OCI-M2 (cell line): Measurements from ENCODE around the gene COL4A6.

ENCODE experiments used
- DNase-seq: peaks from one replicate; lab custom pipeline; 2025; ENCODE audit not compliant: unreplicated experiment; lab: John Stamatoyannopoulos, UW

Gene COL4A6

DNA sequence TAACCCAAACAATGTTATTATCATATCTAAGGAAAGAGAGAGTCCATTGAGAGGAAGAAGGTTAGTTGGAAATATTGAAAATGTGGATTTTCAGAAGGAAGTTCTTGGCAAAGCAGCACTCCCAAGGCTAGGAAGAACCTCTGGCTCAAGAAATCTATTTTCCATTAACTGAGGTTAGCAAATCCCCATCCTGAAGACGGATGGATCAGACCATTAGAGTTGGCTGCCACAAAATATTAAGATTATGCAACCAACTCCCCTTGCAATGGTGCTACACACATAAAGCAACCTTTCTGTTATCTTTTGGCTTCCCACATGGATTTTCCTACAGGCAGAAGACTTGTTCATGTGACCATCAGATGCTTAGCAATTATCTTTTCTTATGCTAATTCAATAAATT lies 96.3 kb downstream of the COL4A6 start:
- no peak for DNase-seq

DNA sequence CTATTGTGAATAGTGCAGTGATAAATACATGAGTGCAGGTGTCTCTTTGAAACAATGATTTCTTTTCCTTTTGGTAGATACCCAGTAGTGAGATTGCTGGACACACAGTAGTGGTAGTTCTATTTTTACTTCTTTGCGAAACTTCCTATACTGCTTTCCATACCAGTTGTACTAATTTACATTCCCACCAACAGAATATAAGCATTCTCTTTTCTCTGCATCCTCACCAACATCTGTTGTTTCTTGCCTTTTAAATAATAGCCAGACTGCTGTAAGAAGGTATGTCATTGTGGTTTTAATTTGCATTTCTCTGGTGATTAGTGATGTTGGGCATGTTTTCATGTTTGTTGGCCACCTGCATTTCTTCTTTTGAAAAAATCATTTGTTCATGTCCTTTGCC lies 105.9 kb downstream of the COL4A6 start:
- no peak for DNase-seq

DNA sequence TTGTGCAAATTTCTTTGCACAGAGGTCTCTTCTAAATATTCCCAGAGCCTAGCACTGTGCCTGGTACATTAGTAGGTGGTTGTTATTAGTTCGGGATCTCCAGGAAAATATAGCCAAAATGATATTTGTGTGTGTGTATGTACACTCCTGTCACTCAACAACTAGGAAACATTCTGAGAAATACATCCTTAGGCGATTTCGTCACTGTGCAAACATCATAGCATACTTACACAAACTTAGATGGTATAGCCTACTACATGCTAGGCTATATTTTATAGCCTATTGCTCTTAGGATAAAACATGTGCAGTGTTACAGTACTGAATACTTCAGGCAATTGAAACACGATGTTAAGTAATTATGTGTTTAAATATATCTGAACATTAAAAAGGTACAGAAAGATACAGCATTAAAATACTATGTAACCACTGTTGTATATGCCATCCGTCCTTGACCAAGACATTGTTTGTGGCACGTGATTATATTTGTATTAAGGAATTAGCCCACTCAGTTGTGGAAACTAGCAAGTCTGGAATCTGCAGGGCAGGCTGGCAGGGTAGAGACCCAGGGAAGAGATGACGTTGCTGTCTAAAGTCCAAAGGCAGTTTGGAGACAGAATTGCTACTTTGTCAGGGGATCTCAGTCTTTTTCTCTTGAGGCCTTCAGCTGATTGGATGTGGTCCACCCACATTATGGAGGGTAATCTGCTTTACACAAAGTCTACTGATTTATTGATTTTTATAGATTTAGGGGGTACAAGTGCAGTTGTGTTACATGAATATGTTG lies 106.9 kb downstream of the COL4A6 start:
- DNase-seq, result no peak

DNA sequence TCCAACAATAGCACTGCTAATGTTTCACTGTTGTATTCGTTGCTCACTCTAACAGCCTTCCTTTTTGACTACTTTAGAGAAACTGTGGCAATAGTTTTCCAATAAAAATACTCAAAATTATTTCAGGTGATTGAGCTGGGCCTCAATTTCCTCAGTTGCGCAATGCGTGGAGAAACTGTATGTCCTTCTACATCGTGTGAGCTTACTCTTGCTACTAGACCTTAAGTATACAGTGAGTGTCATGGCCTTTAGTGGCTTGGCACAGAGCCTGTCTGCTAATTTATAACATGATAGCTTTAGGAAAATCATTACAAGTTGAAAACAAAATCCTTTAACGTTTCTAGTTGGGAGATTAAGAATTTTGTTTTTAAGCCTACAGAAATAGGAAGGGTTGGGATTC lies 114.5 kb downstream of the COL4A6 start:
- no peak for DNase-seq

DNA sequence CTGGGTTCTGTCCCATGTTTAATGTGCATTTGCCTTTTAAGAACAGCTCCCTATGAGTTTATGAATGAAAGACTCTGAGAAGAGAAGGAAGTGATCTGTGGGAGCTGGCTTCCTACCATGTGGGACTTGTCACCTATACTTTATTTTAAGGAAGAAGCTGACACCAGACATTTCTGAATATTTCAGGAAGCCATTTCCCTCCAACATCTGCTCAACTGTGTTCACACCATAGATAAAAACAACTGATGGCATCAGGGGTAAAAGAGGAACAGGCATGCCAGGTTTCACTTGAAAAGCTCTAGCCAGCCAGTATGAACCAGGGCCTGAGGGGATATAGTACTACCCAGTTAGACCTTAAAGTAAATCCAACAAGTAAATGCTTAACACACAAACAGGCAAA lies 116.0 kb downstream of the COL4A6 start:
- no peak for DNase-seq

DNA sequence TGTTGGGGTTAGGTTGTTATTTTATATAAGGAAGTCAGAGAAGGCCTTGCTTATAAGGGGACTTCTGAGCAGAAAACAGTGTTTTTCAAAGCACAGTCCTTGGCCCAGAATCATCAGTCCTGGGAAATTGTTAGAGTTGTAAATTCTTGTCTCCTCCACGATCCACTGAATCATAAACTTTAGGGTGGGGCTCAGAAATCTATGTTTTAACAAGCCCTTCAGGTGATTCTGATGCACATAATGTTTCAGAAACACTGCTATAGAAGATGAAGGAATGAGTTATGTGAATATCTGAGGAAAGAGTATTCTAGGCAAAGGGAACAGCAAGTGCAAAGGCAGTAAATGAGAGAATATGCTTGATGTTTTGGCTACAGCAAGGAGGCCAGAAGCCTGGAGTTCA lies 121.8 kb downstream of the COL4A6 start:
- DNase-seq, result no peak

DNA sequence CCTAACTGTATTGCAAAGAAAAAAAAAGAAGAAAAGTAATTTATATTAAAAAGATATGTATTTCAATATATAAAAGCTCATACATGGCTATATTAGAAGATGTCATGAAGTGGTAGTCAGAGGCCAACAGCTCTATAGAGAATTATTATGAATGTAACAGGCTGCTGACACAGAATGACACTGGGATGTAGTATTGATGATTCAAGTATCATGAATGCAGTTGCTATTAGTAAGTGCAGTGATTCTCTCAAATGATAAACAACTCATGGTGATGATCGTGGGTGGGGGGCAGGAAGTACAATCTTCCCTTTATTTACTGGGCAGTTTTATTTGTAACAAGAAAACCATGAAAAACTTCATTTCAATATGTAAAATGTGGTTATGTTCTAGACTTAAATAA lies 124.6 kb downstream of the COL4A6 start:
- DNase-seq, result no peak

DNA sequence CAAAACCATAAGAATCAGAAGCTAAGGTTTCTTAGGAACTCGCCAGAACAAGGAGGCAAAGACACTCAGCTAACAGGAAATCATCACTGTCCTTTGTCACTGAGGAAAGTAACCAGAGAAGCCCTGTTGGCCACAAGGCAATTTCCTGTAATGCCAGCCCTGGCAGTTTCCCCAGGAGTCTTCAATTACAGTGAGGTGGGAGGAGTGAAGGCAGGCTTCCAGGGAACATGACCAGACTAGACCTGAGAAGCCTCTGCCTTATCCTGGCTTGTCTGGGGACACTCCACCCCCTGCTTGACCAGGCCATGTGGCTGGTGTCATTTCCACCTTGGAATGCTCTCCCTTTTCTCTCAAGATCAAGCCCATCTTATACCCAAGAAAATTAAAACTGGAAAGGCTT lies 125.3 kb downstream of the COL4A6 start:
- no peak for DNase-seq

DNA sequence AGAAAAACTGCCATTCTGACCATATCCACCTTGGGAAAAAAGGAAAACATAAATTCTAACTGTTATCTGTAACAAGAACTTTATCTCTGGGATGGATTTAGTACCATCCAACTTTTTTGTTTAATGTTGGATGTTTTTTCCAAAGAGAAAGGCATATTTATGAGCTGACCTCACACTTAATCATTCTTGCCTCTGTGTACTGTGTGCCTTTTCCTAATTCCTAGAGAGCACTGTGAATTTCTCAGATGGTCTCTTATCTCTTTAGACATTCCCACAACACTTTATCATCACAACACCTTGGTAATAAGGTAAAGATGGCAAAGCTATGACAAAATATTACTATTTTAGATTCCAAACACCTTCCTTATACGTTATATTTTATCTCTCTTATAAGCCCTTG lies 126.2 kb downstream of the COL4A6 start:
- no peak for DNase-seq

DNA sequence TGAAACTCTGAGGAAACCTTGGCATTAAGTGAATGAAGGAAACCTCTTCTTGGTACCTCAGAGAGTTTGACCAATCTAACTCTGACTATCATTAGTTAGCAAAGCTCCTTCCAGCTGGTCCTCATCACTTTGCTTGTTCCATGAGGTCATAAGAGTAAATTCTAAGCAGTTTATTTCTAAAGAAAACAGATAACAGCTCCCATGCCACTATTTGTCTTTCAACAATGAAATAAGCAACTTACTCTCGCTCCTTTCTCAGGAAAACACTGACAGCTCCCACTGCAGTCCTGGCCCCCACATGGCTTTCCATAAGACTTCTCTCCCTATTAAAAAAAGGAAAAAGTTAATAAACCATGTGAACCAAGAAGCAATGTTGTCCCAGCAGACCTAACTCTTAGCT lies 127.7 kb downstream of the COL4A6 start:
- no peak for DNase-seq

DNA sequence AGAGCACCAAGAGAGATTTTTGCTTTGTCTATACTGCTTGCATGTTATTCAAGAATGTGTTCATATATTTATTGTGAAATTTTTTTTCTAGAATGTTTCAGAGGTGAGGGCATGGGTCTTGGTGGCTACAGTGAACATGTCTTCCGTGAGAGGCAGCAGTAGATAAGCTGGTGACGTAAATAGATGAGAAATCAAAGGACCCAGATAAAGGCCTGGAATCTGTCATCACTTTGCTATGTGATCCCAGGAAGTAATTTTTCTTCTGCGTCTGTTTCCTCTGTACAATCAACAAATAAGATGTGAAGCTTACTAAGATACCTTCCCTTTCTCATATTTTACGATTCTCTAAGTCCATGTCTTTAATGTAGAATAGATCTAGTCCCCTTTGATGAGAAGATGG lies 129.1 kb downstream of the COL4A6 start:
- no peak for DNase-seq

DNA sequence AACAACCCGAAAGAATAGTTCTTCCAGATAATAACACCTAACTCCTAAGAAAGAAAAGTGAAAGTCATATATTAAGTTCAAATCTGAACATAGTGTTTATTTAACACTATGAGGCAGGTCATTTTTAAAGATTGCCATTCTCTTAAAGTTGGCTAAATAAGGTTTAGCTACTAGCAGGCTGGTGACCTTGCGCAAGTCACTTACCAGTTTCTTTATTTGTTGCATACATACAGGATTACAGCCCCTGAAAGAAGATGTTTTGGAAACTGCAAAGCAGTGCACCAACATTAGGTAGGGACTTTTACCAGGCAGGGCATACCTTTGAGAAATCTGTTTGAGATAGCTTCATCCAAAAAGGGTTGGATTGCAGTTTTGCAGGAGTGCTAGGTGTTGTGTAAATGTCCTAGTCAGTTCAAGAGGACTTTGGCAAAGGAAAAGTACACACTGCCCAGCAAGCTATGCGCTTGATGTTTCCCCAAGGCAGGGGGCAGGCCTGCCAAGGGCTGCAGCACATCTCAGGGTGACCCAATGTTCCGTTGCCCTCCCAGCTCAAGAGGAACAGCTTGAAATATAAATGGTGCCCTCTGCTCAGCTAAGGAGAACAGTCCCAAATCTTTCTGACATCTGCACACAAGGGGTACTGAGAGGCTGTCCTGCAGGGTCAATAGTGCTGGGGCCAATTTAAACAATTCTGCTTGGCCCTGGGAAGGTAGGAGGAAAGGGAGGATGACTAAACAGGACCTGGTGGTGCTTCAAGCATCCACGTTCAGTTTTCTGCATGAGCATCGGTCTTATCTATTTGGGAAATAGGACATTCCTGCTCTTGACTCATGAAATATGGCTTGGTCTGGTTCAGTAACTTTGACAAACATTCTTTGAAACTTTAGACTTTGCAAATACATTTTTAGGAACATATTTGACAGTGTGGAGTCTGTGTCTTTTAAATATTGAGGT lies 130.8 kb downstream of the COL4A6 start:
- no peak for DNase-seq

DNA sequence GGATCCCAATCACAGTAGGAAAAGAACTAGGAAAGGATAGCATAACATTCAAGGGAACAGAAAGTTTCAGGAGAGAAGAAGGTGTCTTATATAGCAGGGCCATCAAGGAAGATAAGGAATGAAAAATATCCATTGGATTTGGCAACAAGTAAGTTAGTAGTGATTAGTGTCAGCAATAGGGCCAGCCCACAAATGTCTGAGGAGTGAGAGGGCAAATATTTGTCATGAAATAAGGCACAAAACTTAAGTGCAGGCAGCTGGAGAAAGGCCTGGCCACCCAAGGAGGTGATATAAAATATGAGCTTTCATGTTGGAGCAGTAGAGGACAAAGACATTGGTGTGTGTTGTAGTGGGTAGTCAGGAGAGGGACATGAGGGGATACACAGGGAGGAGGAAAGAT lies 132.1 kb downstream of the COL4A6 start:
- no peak for DNase-seq

DNA sequence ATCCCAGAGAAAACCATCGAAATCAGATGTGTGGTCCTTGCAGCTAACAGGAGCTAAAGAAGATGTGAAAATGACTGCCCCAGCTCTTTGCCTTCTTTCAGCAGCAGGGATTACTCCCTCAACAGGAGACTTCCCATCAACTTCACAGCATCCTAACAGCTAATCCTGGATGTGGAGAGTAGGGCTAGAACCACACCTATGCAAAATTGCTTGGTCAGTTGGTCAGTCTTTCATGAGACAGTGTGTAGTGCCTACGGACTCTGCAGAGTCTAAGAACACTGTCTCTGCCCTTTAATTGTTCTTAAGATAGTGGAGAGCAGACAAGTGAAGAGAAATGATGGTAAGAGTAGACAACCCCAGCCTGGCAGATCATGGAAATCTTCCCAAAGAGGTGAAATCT lies 133.5 kb downstream of the COL4A6 start:
- DNase-seq, result no peak

DNA sequence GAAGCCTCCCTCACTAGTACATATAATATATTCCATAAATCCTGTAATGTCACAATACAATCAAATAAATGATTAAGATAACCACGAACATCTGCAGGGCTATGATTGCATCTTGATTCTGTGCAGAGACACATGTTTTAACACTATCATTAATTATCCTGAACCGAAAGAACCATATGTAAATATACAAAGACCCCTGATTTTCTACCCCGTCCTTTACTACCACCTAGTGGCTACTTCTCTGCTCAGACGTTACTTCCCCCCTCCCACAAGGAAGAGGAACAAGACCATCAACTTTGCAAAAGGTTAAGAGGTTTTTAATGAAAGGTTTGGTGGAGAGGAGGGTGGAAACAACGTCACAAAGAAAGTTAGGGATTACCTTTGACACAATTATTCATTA lies 134.0 kb downstream of the COL4A6 start:
- no peak for DNase-seq

DNA sequence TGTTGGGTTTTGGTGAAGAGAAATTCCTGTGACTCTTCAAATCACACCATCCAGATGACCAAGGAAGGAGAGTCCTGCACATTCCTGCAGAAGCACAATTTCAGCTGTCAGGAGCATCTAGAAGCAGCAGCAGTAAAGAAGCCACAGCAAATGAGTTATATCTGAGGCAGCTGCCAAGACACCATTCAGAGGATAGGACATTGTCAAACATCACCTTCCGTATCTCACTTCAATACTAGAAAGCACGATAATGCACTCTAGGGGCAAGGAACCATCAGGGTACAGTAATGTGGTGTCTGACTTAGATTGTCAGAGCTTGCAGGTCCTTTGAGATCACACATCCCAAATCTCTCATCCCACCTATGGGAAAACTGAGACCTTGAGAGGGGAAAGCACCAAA lies 134.5 kb downstream of the COL4A6 start:
- no peak for DNase-seq

DNA sequence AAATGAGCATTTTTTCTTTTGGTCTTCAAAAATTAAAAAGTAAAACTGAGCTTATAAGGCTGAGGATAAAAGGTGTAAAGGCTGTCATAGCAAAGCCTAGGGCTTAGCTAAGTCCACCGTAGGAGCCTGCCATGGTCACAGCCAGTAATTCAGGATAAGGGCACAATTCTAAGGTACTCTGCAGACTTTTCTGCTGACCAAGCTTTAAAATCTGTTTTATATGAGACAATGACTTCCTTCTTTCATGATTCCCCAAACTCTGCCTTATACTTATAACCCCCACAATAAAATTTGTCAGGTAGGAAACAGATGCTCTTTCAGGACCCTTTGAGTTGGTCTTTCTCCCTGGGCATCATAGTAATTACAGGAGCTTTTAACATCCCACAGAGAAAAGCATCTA lies 138.5 kb downstream of the COL4A6 start:
- no peak for DNase-seq

DNA sequence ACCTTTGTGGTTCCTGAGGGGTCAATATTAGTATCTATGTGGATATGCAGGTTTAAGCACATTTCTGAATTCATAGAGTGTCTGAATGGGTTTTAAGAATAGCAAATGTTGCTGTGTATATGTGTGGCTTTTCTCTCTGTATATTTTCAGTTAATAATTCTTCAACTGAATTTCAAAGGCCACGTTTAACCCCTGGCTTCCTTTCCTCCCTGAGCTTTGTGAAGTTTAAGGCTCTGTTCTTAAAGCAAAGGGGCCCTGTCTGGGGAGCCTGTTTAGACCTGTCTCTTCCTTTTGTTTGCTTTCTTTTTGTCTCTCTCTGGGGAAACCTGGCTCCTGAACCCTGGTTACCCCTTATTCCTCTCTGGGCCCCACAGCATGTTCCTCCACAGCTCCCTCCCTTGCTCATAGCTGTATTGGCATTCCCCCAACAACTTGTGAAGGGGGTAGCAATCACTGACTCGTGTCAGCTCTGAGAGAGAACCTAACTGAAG lies 139.1 kb downstream of the COL4A6 start:
- no peak for DNase-seq

DNA sequence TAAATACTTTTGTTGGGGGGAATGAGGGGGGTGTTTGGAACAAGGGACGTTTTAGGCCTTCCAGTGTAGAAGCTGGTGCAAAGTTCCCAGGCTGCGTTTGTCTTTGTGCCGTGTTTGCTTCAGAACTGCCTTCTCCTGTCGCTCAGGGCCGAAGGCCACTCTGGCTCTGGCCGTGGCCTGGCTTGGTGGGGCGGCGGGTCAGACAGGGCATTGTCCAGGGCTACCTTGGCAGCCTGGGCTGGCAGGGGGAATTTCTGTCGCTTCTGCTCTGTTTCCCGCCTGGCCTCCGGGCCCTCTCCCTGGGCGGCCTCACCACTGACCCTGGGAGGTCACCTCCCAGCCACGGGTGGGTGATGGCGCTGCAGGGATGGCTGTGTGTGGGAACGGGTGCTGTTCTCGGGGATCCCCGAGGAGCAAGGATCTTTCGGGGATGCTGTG lies 140.0 kb downstream of the COL4A6 start:
- DNase-seq, result no peak

DNA sequence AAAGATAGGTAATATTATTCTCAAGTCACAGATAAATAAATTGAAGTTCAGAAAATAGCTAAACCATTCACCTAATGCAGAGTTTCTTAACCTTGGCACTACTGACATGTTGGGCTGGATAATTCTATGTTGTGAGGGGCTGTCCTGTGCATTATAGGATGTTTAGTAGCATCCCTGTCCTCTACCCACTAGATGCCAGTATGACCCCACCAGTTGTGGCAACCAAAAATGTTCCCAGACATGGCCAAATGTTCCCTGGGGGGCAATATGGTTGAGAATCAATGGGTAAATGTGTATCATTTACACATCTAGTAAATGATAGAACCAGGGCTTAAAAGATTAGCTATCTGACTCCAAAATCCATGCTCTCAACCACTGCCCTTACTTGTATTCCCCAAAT lies 140.9 kb downstream of the COL4A6 start:
- DNase-seq, result no peak

DNA sequence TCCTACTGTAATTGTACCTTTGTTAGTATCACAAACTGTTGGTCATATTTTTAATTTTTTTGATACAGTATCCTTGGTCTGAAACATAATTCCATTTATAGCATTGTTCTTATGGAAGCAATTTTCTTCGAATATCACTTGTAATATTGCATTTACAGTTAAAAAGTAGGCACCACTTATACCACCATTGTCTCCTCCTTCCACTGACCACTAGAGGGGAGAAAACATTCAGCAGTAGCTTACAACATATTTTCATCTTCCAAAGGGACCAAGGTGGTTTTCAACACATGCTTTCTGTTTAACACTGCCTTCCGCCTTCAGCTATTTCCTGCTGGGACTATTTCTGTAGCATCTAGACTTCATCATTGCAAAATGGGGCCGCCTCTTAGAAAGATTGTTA lies 146.2 kb downstream of the COL4A6 start:
- no peak for DNase-seq

DNA sequence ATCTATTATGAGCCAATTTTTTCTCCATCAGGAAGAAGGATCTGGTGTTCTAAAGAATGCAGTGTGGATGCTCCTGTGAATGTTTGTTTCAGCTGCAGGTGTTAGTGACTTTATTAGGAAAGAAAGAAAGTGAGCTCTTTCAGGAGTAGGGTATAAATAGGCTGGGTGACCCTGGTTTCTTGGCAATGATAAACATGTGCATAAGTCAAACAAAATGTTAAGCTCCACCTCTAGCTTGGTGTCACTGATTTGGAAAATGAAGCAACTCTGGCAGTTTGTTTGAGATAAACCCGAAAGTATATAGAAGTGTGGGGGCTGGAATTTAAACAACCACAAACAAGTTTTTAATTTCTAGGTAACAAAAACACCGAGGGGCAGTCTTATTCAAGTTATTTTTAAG lies 152.3 kb downstream of the COL4A6 start:
- no peak for DNase-seq
